ENCODE results near the gene EIF4B. TPM values are rescaled to one million over a fixed set of nuclear protein-coding genes. Genes with fewer than 3 reads are reported as not detected.

The EIF4B gene
- total and polyA plus RNA-seq, 9 of the 15 experiments (the other 6 are each of a cell fraction or from before 2014, with no cell fraction given): 138 to 669 (median 552) TPM

DNA sequence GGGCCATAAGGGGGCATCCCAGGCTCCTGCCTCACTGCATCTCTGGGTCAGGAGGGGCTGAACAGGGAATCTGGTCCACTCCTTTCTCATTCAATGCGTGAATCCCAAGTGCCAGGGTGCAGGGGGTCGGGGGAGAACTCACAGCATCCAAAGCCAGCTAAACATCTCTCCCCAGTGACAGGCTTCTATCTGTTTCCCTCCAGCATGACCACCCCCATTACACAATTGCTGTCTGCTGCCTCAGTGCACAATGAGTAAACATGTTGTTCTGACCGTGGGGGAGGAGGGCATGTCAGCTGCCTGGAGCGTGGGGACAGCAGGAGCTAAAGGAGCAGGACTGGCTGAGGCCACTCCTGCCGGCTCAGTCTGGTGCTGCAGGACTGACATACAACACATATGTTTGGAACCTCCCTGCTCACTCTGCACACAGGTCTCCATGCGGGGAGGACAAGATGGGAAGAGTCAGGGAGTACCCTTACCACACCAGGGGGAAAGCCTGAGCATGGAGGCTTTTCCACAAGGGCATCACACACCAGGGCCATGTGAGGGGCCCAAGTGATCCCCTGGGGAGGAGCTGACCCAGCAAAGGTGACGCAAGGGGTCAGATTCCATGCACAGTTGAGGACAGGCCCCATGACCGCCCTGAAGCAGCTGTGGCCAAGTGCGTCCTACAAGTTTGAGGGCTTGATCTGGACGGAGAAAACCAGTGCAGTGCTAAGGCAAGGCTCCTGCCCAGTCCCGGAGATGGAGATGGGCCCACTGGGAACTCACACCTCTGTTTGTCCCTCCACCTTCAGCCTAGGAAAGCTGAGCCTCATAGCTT lies 45.0 kb downstream of the EIF4B start (continued):
- TF ChIP-seq REST (IDR thresholded peaks at IDR 0.05; ENCODE audit: borderline replicate concordance): peak; percentile 60
- no peak for TF ChIP-seq REST (CRISPR knock-in tag; IDR thresholded peaks at IDR 0.05; ENCODE audit: low read depth)
- TF ChIP-seq KLF6 (CRISPR knock-in tag; IDR thresholded peaks at IDR 0.05; ENCODE audit: borderline replicate concordance): no peak
- TF ChIP-seq DACH1 (IDR thresholded peaks at IDR 0.05; ENCODE audit: partially characterized antibody): peak; percentile 16
- TF ChIP-seq KDM1A (IDR thresholded peaks at IDR 0.05): no peak
- TF ChIP-seq, protein P1, sequence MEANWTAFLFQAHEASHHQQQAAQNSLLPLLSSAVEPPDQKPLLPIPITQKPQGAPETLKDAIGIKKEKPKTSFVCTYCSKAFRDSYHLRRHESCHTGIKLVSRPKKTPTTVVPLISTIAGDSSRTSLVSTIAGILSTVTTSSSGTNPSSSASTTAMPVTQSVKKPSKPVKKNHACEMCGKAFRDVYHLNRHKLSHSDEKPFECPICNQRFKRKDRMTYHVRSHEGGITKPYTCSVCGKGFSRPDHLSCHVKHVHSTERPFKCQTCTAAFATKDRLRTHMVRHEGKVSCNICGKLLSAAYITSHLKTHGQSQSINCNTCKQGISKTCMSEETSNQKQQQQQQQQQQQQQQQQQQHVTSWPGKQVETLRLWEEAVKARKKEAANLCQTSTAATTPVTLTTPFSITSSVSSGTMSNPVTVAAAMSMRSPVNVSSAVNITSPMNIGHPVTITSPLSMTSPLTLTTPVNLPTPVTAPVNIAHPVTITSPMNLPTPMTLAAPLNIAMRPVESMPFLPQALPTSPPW (CRISPR knock-in tag; IDR thresholded peaks at IDR 0.05): peak; percentile 50; the same call in 1 of the 2 replicates
- TF ChIP-seq CBFA2T3 (IDR thresholded peaks at IDR 0.05): peak; percentile 40; the same call in 1 of the 2 replicates
- no peak for TF ChIP-seq KHSRP (IDR thresholded peaks at IDR 0.05)
- no peak for TF ChIP-seq CXXC5 (CRISPR knock-in tag; IDR thresholded peaks at IDR 0.05)
- no peak for TF ChIP-seq PRDM10 (IDR thresholded peaks at IDR 0.05; ENCODE audit: partially characterized antibody)
- no peak for TF ChIP-seq CREBBP (IDR thresholded peaks at IDR 0.05; ENCODE audit: low read depth, low read length)
